ENCODE measurements around the gene PNMA8B.
A peak's percentile ranks its signal among the peaks of the same experiment; 100 is the strongest.

Gene PNMA8B

DNA sequence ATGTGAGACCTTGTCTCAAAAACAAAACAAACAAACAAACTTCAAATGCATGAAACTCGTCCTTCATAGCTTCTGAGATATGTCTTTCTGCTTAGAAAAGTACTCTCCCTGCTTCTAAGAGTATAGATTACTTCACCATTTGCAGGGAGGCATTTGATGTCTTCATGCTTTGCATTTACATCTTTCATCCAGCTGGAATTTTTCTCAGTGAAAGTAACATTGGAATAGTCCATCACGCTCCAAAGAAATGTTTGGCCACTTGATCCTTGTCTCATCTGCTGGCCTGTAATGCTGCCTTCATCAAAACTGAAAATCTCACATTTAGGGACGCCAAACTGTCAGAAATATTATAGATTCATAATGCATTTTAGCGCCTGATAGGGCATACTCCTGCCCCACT, 43.5 kb downstream of the PNMA8B start:
- no peak for DNase-seq

GRCh38 chr19:46451352-46451751, 44.3 kb downstream of the PNMA8B start:
- DNase-seq: no peak

- DNase-seq: no peak
These were observed 44.9 kb downstream of the PNMA8B start for GRCh38 chr19:46450737-46451136.

DNA sequence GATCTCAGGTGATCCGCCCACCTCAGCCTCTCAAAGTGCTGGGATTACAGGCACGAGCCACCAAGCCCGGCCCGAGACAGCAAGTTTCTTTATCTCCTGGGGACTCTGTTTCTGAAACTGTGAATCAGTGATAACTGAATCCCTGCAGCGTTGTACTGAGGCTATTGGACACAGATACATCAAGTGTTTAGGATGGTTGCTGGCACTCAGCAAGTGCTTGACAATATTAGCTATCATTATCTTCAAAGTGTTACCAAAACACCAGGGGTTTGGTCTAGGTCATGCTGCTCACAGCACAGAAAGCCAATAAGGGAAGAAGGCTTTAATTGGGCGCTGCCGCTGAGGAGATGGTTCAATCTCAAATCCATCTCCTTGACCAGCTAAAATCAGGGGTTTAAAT, 46.4 kb downstream of the PNMA8B start:
- DNase-seq: no peak

DNA sequence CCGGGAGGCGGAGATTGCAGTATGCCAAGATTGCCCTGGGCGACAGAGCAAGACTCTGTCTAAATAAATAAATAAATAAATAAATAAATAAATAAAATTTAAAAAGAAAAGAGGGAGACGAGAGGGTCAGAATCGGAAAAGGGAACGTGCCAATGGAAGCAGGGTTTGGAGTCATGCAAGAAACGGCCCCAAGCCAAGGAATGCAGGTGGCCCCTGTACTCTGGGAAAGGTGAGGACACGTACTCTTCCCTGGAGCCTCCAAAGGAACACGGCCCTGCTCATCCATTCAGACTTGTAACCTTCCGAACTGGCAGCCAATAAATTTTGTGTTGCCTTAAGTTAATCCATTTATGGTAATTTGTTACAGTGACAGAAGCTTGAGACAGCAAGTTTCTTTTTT, 47.1 kb downstream of the PNMA8B start:
- no peak for DNase-seq

- DNase-seq: no peak
These were observed 47.8 kb downstream of the PNMA8B start for GRCh38 chr19:46447824-46448223.

DNA sequence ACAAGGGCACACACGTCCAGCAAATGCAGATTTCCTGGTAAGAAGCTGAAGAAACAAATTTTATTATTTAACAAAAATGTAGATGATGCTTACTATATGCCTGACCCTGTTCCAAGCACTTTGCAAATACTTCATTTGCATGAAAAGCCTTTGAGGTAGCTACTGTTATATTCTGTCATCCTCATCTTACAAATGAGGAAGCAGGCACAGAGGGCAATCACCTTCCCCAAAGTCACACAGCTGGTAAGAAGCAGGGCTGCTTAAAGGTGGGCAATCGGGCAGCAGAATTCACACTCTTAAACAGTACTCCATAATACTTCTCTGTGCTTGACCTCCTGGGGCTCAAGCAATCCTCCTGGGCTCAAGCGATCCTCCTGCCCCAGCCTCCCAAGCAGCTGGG, 48.7 kb downstream of the PNMA8B start:
- DNase-seq: no peak

DNA sequence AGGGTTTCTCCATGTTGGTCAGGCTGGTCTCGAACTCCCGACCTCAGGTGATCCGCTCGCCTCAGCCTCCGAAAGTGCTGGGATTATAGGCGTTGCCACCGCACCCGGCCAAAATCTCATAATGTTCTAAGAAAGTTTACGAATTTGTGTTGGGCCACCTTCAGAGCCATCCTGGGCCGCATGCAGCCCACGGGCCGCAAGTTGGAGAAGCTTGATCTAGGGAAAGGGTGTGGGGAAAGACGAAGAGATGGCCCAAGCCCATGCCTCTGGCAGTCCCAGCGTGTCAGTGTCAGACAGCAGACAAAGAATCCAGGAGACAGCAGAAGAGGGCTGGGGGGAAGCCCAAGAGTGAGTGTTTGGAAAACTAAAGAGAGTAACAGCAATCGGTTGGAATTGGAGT, 49.6 kb downstream of the PNMA8B start:
- no peak for DNase-seq

DNA sequence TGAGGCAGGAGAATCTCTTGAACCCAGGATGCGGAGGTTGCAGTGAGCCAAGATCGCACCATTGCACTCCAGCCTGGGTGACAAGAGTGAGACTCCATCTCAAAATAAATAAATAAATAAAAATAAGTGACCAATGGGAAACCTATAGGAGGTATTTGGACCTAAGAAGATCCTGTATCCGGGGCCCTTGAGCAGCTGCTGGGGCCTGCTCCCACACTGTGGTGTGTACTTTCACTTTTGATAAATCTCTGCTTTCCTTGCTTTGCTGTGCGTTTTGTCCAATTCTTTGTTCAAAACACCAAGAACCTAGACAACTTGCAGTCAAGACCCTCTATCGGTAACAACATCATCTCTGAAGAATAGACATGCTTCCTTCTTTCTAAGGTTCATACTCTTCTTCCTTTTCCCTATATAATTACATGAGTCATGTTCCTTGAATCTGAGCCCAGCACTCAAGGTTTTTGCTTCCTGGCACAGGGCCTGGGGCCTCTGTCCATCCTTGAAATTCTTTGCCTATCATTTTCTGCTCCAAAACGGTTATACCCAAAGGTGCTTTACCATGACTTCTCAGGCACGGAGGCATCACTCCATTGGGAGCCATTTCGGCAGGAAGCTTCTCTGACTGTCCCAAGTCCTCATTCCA, 52.7 kb downstream of the PNMA8B start:
- DNase-seq: peak; percentile 79

GRCh38 chr19:46441866-46442265, 53.8 kb downstream of the PNMA8B start:
- DNase-seq: no peak

Measured in fibroblast of skin of abdomen (primary cell).